ENCODE results near the gene VAV3.

Gene VAV3

DNA sequence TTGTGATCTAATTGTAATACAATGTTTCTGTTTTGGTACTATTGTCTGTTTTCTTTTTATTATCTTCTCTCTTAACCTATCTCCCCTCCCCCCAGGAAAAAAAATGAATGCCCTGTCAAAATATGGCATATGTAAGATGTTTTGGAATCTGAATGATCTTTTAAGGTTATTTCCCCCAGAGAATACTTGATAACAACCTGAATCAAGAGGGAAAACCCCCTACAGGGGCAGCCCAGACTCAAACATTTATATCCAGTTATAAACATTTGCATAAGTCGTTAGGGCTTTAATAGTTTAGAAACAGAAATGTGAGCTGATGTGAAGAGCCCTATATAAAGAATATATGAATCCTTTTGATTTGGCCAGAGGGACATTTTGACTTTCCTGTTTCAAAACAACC, 169.5 kb downstream of the VAV3 start:
- DNase-seq (ENCODE audit: low read depth in 1 of 2, low spot score in 1 of 2) = no peak

DNA sequence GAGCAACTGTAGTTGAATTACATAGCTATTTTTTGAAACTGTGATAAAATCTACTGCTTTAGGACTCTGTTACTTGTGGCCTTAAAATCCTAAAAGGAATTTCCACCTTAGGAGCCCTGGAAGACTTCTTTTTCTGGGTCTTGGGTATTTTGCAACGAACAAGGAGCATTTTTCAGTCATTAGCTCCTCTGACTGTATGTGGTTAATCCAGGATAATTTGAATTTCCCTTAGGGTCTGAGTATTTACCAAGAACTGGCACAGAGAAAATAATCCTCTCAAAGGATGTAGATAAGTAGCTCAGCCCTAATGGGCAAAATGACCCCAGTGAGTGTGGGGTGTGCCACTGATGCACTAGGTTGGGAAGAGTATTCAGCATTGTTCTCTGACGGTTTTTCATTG, 170.4 kb downstream of the VAV3 start:
- DNase-seq (ENCODE audit: low read depth in 1 of 2, low spot score in 1 of 2) = no peak

DNA sequence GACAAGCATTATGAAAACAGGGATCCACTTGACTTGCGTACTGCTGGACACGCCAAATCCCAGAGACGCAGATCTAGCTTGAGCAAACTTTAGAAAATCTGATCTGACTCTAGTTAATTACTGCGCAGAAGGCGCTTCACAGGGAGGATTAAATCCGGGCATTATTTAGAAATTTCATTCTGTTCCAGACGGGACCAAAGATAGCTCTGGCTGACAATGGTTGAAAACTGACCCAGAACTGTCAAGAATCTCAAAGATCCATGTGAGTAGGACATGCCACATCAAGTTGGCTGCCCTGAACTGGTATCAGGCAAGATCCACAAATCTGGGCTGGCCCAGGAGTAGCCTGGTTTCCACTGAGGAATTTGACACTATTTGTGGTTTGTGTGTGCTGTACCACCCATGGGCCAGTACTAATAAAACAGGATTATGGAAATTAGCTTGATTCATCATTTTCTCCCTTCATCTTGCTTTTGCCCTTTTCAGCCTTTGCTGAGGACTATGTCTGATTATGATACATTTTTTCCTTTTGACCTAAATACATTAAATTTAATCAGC, 171.0 kb downstream of the VAV3 start:
- DNase-seq (ENCODE audit: low read depth in 1 of 2, low spot score in 1 of 2) = no peak

DNA sequence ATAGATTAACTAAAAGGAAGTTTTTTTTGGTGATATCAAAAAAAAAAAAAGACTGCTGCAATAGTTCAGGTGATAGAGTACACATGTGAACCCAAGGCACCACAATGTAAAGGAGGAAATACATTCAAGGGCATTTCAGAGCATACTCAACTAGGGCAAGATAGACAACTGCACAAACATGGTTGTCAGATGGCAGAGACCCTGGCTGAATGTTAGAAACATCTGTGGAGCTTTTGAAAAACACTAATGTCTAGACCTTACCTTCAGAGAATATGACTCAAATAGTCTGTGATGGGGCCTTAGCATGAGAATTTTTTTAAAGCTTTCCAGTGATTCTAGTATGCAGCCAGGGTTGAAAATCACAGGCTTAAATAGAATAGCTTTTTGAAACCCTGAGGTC, 173.6 kb downstream of the VAV3 start:
- no peak for DNase-seq (ENCODE audit: low read depth in 1 of 2, low spot score in 1 of 2)

DNA sequence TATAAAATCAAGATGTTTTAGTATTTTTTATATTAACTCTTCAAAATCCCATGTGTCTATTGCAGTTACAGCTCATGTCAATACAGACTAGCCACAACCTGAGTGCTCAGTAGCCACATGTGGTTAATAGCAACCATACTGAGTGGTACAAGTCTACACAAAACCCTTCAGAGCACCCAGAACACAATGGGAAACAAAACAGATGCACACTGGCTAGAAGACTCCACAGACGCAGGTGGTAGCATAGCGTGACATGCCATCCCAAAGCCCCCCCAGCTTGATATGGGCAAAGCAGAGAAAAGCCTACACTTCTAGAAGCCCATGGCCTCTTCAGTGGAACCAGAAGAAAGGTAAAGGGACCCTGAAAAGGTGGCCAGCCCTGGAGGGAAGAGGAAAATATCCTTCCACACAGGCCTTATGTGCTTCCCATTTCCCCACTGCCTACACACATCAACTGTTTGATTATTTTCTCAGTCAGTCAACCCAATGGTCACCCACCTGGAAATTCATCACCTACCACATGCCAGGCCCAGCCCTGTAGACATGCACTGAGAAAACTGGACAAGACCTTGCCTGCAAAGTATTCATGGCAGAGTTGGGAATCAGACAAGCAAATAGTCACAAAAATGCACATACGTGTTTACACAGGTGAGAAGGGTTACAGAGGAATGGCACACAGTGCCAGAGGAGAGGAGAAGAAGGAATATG, 175.0 kb downstream of the VAV3 start:
- no peak for DNase-seq (ENCODE audit: low read depth in 1 of 2, low spot score in 1 of 2)

DNA sequence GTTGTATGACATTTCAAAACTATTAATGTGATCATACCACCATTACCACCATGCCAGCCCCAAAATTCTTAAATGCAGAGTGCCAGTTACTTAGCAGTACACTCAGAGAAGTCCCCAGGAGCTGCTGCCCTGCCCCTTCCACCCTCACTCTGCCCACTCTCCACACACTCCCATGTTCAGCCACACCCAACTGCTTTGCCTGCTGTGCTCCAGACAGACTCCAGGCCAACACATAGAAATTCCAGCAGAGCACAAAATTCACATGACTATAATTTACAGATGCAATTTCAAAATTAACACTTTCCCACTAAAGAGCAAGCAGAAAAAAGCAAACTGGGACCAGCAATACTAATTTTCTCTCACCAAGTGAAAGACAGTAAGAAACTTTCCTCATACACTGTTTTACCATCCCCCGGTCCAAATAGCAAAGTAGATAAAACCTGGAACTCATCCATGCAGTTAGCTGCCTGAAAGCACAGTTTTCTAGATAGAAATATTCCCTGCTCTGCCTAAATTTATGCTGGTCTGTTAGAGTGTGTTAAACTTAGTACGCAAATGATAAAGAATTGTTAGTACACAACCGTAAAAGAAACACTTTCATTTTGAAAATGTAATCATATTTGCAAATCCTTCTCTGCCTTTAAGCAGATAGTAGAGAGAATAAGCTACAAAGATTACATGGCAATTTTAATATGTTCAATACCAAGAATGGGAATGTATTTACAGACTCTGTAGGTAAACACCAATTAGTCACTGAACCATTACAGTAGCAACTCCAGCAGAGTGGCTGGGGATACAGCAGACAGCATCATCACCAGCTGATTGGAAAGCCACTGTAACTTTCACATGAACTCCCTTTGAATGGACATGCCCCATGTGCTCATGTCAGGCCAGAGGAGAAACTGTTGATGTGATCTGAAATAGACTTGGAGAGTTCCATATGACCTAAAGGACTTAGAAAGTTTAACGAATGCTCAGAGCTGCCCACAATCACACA, 176.5 kb downstream of the VAV3 start:
- no peak for DNase-seq (ENCODE audit: low read depth in 1 of 2, low spot score in 1 of 2)

DNA sequence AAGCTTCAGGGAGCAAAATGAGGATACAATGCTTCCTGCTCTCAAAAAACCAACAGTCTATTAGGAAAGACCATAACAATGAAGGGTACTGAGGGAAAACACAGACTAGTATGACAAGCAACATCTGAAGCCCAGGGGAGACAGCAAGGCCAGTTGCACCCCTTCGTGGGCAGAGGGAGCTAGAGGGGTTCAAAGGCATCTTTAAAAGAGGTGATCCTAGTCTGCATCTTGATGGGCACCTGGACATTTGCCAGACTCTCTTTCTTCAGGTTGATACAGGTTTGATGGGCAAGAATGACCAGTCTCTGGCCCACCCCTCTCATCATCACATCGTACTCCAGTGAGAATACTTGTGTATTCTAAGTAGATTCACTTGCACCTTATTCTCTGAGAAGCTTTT, 177.7 kb downstream of the VAV3 start:
- DNase-seq (ENCODE audit: low read depth in 1 of 2, low spot score in 1 of 2) = no peak

DNA sequence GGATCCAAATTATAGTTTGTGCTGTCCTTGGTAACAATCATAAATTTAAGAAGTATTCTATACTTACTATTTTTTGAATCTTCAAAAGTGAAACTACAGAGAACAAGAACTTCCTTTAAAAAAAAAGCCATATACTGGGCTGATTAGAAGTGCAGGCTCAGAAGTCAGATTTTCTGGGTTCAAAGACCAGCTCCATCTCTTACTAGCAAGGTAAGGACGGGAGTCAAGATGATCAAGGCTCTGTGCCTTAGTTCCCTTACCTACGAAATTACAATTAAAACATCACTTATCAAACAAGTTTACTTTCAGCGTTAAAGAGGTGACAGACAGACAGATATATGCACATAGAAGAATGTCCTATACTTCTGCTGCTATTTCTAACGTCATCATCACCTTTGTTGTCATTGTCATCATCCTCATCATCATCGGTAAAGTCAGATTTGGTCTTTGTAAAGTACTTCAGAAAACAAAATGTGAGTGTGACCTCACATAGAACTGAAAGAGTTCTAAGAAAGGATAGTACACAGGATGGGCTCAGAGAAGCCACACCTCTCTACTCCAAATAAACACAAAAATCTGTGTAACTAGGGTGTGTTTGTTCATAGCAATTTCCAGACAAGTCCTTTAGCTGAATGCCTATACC, 178.7 kb downstream of the VAV3 start:
- no peak for DNase-seq (ENCODE audit: low read depth in 1 of 2, low spot score in 1 of 2)

DNA sequence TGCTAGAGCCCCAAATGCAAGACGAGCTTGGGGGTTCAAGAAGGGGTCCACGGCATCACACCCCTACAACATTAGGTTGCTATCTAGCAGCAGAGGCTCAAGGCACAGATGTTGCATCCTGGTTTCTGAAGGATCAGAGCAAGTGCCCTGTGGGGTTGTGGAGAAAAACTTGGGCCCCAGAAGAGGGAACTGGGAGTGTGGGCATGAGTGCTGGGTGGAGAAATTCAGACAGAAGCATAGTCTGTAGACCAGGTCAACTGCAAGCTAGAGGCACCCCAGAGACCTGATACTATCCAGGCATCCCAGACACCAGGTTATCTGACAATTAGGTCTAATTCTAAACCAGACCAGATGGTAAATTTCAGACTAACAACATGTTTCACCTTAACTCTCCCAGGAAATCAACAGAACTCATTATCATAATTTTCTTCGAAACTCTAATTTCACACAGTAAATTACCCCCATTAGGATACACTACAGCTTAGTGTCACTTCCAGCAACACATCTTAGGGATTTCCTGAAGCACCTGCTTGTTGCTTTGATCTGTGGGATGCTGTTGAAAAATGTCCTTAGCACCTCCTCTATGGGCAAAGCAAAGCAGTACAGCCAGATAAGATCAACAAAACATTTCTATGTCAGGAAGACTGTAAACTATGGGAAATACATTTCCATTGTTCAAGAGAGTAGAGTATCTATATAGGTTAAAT, 179.3 kb downstream of the VAV3 start:
- DNase-seq (ENCODE audit: low read depth in 1 of 2, low spot score in 1 of 2) = no peak

DNA sequence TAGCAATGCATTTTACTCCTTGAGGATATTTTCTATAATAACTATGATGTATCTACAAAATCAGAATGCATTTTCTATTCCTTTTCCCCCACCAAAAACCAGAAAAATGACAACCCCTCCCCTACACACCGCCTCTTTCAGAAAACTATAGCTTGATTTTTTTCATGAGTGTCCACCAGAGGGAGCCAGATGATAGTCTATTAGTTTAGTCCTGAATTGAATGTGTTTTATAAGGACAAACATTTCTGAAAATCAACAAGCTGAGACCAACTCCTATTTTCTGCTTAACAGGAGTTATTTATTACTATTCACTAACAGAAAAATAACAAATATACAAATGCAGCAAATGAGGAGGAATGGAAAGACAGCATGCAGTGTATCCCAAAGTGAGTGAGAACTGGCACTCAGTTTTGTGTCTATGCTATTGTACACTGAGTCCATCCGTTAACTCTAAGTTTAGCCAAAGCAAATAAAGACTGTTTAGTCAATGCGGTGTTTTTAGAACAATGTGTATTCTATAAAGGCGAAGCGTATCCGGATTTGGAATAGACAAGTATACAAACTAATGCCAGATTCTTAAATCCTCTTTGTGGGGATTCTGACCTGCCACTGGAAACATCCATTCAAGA, 182.6 kb downstream of the VAV3 start:
- DNase-seq (ENCODE audit: low read depth in 1 of 2, low spot score in 1 of 2) = no peak

DNA sequence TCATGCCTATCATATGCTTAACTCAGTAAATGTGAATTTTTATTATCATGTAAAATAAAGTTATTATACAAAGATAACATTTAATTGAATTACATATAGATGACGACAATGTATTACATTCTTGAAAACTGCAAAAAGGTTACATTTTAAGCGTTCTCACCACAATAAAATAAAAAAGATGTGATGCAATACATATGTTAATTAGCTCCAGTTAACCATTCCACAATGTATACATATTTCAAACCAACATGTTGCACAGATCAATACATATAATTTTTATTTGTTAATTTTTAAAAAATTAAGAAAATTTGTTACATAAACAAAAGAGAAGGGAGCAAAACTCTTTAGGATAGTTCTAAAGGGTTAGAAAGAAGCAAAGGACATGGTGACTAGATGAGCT, 183.7 kb downstream of the VAV3 start:
- no peak for DNase-seq (ENCODE audit: low read depth in 1 of 2, low spot score in 1 of 2)

DNA sequence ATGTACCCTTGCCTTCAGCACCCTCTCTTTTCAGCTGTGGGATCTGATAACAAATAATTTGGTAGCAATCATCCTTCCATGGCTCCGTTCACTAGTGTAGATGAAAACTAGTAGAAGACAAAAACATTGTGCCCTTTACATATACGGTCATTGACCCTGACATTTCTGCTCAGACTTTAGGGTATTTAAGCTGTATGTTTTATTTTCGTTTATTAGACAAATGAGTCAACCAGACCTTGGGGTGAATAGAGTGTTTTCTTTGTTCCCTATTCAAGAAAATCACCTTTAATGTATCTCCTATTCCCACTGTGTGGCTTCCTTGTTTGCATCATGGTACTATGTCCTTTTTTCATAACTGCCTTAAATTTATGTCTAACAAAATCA, 187.3 kb downstream of the VAV3 start:
- no peak for DNase-seq (ENCODE audit: low read depth in 1 of 2, low spot score in 1 of 2)

DNA sequence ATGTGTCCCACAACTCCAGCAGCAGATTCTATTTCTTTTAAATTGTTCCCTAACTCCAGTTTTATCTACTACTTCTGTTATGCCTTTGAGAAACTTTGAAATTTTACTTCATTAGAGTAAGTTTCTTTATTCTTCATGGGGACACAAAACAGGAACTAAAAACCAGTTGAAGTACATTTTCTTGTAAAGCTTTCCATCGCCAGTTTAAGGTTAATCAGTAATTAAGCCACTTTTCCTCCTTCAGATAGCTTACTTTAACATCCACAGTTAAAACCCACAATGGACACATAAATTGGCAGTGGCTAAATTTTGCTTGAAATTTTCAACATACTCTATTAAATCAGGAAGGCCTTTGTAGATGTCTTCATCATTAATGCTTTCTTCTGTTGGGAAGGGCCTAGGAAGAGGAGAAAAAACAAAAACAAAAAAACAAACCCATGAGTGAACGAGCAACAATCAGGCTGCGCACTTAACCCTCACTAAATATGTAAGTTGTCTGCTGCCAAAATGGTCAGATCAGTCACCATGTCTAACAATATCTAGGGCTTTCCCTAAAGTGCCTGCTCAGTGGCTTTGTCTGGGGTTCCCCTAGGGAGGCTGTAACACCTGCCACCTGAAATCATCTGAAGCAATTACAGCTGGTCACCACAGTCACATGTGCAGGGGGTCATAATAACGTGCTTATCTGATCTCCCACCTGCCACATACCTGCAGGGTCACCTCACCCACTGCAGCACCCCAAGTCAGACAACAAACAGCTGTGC, 187.9 kb downstream of the VAV3 start:
- DNase-seq (ENCODE audit: low read depth in 1 of 2, low spot score in 1 of 2) = no peak

DNA sequence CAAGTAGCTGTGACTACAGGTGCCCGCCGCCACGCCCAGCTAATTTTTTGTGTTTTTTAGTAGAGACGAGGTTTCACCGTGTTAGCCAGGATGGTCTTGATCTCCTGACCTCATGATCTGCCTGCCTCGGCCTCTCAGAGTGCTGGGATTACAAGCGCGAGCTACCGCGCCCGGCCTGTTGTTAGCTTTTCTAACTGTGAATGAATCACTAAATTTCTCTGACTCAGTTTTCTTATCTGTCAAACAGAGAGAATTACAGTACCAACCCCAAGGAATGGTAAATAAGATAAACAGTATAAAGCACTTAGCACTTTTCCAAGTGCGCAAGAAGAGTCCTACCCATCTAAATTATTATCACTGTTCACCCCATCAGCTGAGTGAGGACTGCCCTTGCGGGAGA, 193.6 kb downstream of the VAV3 start:
- DNase-seq (ENCODE audit: low read depth in 1 of 2, low spot score in 1 of 2) = no peak

DNA sequence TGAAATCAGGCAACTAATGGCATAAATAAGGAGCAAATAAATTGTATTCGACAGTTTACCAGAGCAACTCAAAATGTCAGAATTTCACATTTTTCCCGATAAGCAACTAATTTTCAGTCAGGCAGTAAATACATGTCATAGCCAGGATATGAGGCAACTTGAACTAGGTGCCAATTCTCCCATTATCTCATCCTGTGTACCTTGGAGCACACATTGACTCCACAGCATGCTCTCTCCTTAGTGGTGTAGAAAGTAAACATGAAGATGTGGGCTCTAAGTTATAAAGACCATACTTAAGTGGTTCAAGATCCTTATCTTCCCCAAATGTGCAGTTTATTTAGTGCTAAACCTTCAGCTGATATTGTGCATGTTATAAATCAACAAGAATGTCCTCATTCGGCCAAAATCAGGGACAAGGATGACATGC, 197.8 kb downstream of the VAV3 start:
- no peak for DNase-seq (ENCODE audit: low read depth in 1 of 2, low spot score in 1 of 2)

DNA sequence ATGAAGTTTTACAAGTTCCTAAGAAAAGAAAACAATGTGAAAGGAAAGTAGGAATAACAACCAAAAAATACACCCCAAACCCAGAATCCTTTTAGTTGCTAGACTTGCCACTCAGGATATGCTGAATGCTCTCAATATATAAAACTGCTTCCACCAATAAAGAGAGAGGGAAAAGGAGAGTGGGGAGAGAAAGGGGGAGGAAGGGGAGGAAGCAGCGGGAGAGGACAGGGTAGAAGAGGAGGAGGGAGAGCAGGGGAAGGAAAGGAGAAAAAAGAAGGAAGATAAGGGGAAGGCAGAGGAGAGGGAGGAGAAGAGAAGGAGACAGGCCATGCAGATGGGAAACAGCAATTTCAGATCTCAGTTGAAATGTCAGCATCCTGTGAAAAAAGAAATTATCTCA, 198.4 kb downstream of the VAV3 start:
- no peak for DNase-seq (ENCODE audit: low read depth in 1 of 2, low spot score in 1 of 2)

DNA sequence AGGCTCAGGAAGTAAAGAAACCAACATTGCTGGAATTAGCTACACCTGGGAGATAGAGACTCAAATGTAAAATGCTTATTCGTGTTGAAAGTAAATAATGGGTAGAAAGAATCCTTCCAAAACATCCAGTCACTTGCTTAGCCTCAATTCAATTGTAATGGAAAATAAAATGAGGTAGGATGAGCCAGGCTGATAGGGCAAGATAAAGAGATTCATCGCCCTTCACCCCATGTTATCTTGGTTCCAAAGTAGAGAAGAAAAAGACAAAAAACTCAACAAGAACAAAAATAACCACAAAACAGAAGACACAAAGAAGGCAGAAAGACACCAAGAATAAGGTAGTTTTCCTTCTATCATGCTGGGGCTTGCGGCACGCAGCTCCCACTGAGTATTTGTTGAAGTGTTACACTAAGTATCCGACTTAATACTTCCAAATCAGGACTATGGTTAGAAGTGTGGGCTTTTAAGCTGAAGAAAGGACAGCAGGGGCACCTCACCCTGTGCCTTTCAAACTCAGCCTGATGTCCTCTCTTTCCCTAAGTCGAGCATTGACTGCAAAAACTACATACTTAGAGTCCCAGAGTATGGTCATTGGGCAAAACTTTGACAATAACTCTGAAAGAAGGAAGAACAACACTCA, 202.1 kb downstream of the VAV3 start:
- no peak for DNase-seq (ENCODE audit: low read depth in 1 of 2, low spot score in 1 of 2)

DNA sequence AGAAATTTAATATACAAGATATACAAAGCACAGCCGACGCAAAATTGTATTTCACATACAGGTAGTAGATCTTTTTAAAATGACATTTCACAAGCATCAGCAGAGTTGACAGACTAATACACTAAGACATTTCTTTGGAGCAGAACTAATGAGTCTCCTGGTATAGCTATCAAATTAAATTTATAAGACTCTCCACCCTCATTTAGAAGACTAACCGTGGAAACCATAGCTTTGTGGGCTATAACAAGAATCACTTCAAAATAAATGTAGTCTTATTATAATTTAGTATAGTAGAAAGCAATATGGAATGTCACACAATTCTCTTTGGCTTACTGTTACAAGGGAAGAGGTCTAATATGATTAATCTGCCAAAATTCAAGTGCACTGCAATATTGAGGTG, 204.9 kb downstream of the VAV3 start:
- no peak for DNase-seq (ENCODE audit: low read depth in 1 of 2, low spot score in 1 of 2)

DNA sequence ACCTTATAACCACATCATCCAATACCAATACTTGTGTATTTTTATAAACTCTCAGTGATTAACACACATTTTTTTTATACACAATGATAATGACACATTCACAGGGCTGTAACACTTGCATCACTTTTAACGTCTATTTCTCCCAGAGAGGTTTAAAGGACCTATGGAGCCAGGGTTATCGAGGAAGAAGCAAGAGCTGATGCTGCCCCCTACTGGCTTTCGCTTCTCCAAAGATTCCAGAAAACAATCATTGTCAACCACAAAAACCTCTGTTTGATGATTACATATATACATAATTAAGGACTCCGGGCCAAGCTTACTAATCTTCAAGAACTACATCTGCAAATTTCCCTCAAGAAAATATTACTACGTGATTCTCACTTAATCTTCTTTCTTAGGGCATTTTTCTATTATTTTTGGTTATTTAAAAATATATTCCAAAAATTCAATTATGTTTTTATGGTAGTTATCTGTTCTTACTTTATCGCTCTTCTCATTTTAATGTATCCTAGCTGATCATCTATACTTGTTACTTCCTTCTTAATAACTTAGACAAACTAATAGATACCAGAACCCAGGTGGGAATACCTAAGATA, 214.5 kb downstream of the VAV3 start:
- DNase-seq (ENCODE audit: low read depth in 1 of 2, low spot score in 1 of 2) = no peak
